Smooth muscle cell (in vitro differentiated cells): ENCODE results near the gene CACNA1C. TPM values are rescaled to one million over a fixed set of nuclear protein-coding genes. Genes with fewer than 3 reads are reported as not detected.

Source experiments
- DNase-seq: peaks from one replicate; lab custom pipeline; 2025; ENCODE audit not compliant: unreplicated experiment; lab: John Stamatoyannopoulos, UW
- H2AFZ ChIP-seq: fragments of 200-600 bp; sonication (generic); 2 replicates; pipeline ENCODE4 v1.6.0; 2016; ENCODE audit warnings: antibody characterized with exemption, low read depth, mild to moderate bottlenecking
- H3F3A ChIP-seq: fragments of 200-600 bp; sonication (generic); 2 replicates; pipeline ENCODE4 v1.6.0; 2017; ENCODE audit warnings: antibody characterized with exemption, low read depth
- H3K27ac ChIP-seq: fragments of 200-600 bp; sonication (generic); 2 replicates; pipeline ENCODE4 v1.5.1; 2016; ENCODE audit warnings: low read depth, mild to moderate bottlenecking
- H3K27me3 ChIP-seq: fragments of 200-600 bp; sonication (generic); 2 replicates; pipeline ENCODE4 v1.6.1; 2016; ENCODE audit warnings: low read depth, mild to moderate bottlenecking
- H3K36me3 ChIP-seq: fragments of 200-600 bp; sonication (generic); 2 replicates; pipeline ENCODE4 v1.5.1; 2016; ENCODE audit warnings: low read depth
- H3K4me1 ChIP-seq: fragments of 200-600 bp; sonication (generic); 2 replicates; pipeline ENCODE4 v1.5.1; 2016; ENCODE audit warnings: low read depth
- H3K4me2 ChIP-seq: fragments of 200-600 bp; sonication (generic); 2 replicates; pipeline ENCODE4 v1.6.0; 2016; ENCODE audit warnings: mild to moderate bottlenecking
- H3K4me3 ChIP-seq: fragments of 200-600 bp; sonication (generic); 2 replicates; pipeline ENCODE4 v1.5.1; 2016; ENCODE audit warnings: mild to moderate bottlenecking
- H3K79me2 ChIP-seq: fragments of 200-600 bp; sonication (generic); 2 replicates; pipeline ENCODE4 v1.6.0; 2016; ENCODE audit warnings: low read depth, mild to moderate bottlenecking
- H3K9ac ChIP-seq: fragments of 200-600 bp; sonication (generic); 2 replicates; pipeline ENCODE4 v1.6.0; 2016; ENCODE audit warnings: low read depth
- H3K9me3 ChIP-seq: fragments of 200-600 bp; sonication (generic); replicated peaks from 2 replicates; pipeline ENCODE4 v1.5.1; 2016; ENCODE audit warnings: low read depth
- H4K20me1 ChIP-seq: fragments of 200-600 bp; sonication (generic); 2 replicates; pipeline ENCODE4 v1.6.0; 2016; ENCODE audit warnings: low read depth
- WGBS: methylation state at CpG from one replicate; pipeline ENCODE4 v1.1.7; 2016; ENCODE audit warnings: low lambda C conversion rate; 5-methylcytosine and 5-hydroxymethylcytosine counted together
- polyA plus RNA-seq: library from polyadenylated mRNA; unstranded; fragments of >200 nt; fragmentation: Nextera tagmentation; extraction: Ambion mirVana; gene quantifications from 2 replicates; pipeline ENCODE4 v1.2.1, GENCODE V29; 2016
- total RNA-seq: library from RNA; depleted of rRNA; stranded (reverse); fragments of >200 nt; gene quantifications from 2 replicates; pipeline ENCODE4 v1.2.3, GENCODE V29; 2014
- TF ChIP-seq, protein P1 (sequence below): fragments of 200-600 bp; sonication (generic); IDR thresholded peaks from 2 replicates; pipeline ENCODE4 v1.5.1; 2017; ENCODE audit warnings: borderline replicate concordance, mild to moderate bottlenecking, antibody characterized with exemption; ENCODE audit not compliant: insufficient read depth, poor library complexity, severe bottlenecking

Gene CACNA1C
- total and polyA plus RNA-seq, 2 experiments from 2014 or later: 1.6 to 4.5 TPM

DNA sequence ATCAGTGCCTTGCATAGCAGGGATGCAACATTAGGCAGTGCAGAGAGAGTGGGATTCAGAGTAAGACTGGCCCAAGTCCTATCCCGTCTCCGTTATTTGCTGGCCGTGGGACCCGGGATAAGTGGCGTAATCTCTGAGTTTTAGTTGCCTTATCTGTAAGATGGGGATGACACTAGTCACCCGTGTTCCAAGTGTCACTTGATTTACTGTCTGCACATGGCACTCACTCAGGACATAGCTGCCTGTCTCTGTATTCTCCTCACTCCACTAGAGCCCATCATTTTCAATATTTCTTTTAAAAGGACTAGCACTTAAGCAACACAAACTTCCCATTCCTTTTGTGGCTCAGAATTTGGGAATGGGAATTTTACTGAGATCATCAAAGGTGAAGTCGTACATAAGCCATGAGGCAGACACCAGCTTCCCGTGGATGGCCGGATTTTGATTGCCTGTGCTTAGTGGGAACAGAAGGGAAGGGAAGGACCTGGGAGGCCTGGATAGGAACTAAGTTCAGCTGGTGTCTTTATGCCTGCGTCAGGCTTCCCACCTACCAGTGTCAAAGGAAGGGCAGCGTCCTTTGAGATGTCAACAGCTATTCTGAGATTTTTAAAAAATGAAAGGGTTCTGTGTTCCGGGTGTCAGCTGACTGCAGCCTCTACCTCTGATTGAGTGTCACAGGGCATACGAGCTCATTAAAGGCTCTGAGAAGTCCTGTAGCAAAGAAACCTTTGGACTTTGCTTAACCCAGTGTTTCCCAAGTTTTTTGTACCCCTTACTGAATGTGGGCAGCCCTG, 361.4 kb downstream of the CACNA1C start:
- TF ChIP-seq, protein P1, sequence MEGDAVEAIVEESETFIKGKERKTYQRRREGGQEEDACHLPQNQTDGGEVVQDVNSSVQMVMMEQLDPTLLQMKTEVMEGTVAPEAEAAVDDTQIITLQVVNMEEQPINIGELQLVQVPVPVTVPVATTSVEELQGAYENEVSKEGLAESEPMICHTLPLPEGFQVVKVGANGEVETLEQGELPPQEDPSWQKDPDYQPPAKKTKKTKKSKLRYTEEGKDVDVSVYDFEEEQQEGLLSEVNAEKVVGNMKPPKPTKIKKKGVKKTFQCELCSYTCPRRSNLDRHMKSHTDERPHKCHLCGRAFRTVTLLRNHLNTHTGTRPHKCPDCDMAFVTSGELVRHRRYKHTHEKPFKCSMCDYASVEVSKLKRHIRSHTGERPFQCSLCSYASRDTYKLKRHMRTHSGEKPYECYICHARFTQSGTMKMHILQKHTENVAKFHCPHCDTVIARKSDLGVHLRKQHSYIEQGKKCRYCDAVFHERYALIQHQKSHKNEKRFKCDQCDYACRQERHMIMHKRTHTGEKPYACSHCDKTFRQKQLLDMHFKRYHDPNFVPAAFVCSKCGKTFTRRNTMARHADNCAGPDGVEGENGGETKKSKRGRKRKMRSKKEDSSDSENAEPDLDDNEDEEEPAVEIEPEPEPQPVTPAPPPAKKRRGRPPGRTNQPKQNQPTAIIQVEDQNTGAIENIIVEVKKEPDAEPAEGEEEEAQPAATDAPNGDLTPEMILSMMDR: no peak

DNA sequence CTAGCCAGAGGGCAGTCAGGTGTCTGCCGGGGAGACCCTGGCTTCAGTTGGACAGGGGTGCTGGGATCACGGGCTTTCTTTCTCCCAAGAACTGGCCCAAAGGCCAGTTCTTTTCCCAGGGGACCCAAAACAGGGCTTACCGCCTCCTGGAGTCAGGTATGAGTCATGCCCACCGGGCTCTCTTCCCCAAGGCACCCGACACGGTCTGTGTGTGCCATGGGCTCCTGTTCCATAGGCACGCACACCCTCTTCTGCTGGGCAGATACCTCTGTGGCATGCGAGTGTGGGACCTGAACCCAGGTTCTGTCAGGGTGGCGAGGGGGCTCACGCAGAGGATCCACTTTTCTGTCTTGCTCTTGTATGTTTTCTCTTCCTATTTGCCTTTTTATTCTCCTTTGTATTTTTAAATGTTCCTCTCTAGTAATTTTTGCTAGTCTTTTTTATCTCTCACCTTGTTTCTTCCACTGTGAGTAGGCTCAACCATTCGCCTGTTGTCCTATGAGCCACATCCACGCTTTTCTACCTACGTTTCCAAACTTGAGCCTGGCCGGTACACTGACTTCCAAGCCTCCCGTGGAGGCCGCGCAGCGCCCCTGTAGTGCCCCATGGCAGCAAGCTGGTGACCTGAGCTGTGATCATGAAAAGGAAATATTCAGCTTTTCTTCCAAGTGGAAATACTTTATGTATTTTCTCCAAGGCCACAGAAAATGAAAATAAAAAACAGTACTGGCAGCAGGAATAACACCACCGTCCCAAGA, 362.2 kb downstream of the CACNA1C start:
- no peak overlapping the region for H2AFZ ChIP-seq
- H3K27ac ChIP-seq: no peak overlapping the region
- no peaks in the 10 kb centered on the region for H3K4me1 ChIP-seq
- H3K9me3 ChIP-seq: no peaks in the 10 kb centered on the region
- H3K9ac ChIP-seq: no peak overlapping the region
- TF ChIP-seq, protein P1: no peak
- H3F3A ChIP-seq: no peaks in the 10 kb centered on the region
- H3K27me3 ChIP-seq: no peaks in the 10 kb centered on the region
- WGBS: 96% methylated on average over 19 of the region's 19 CpGs
- no peak overlapping the region for H3K4me2 ChIP-seq
- no peaks in the 10 kb centered on the region for H3K79me2 ChIP-seq
- no peak overlapping the region for H3K4me3 ChIP-seq
- no peak for DNase-seq
- no peaks in the 10 kb centered on the region for H4K20me1 ChIP-seq
- no peaks in the 10 kb centered on the region for H3K36me3 ChIP-seq

More for the DNA sequence above, 361.4 kb downstream of the CACNA1C start:
- H2AFZ ChIP-seq: no peak overlapping the region
- H3K9me3 ChIP-seq: no peaks in the 10 kb centered on the region
- no peaks in the 10 kb centered on the region for H3K4me1 ChIP-seq
- no peaks in the 10 kb centered on the region for H3K79me2 ChIP-seq
- no peaks in the 10 kb centered on the region for H3K36me3 ChIP-seq
- no peaks in the 10 kb centered on the region for H3K27me3 ChIP-seq
- H3K9ac ChIP-seq: no peak overlapping the region
- 72% methylated on average over 13 of the region's 13 CpGs for WGBS
- H3F3A ChIP-seq: no peaks in the 10 kb centered on the region
- no peak overlapping the region for H3K4me2 ChIP-seq
- no peak for DNase-seq
- H3K27ac ChIP-seq: no peak overlapping the region
- H3K4me3 ChIP-seq: no peak overlapping the region
- H4K20me1 ChIP-seq: no peaks in the 10 kb centered on the region

DNA sequence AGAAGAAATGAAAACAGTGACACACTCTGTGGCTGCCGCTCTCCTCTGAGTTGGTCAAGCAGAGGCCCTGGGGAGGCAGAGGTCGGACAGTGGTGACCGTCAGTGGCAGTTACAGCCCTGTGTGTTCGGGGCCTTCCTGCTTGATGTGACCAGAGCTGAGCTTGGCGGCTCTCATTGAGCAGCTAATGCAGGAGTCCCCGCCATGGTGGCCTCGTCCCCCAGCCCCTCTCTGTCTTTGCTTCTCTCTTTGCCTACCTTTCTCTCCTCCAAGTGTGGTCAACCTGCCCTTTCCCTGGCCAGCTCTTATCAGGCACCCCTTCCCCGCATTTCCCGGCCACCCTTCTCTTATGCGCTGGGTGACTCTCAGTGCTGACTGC, 362.8 kb downstream of the CACNA1C start:
- H3K9me3 ChIP-seq: no peaks in the 10 kb centered on the region
- no peaks in the 10 kb centered on the region for H3F3A ChIP-seq
- no peak overlapping the region for H3K4me3 ChIP-seq
- no peak overlapping the region for H3K9ac ChIP-seq
- no peaks in the 10 kb centered on the region for H3K36me3 ChIP-seq
- WGBS: 98% methylated on average over 10 of the region's 10 CpGs
- no peak overlapping the region for H3K4me2 ChIP-seq
- H3K79me2 ChIP-seq: no peaks in the 10 kb centered on the region
- no peak overlapping the region for H3K27ac ChIP-seq
- no peaks in the 10 kb centered on the region for H3K4me1 ChIP-seq
- H4K20me1 ChIP-seq: no peaks in the 10 kb centered on the region
- H3K27me3 ChIP-seq: no peaks in the 10 kb centered on the region
- H2AFZ ChIP-seq: no peak overlapping the region
- no peak for DNase-seq
- TF ChIP-seq, protein P1: no peak
